Measurements from ENCODE around the gene HDAC4.

- TF ChIP-seq EZH2 (IDR thresholded peaks at IDR 0.05; ENCODE audit: borderline replicate concordance, insufficient read depth, low read depth, low read length, poor library complexity, severe bottlenecking) = no peak
- no peak for TF ChIP-seq CTCF (IDR thresholded peaks at IDR 0.05)
Measured at GRCh38 chr2:239348563-239349452, 52.0 kb downstream of the HDAC4 start.
